A549 (cell line): ENCODE measurements around the gene DHX32.

ENCODE experiments used
- CBX8 ChIP-seq: fragments of 200-600 bp; sonication (generic); IDR thresholded peaks from 2 replicates; pipeline ENCODE4 v1.6.1; 2016
- CEBPB ChIP-seq, 2 experiments: fragments of >200 bp in 1 of 2; sonication (Bioruptor Twin) in 1 of 2; formaldehyde crosslinking in 1 of 2; IDR thresholded peaks; 2 replicates each; pipeline ENCODE4 v1.6.1; 2012 to 2016
- EP300 ChIP-seq, 2 experiments: fragments of >200 bp; sonication (Bioruptor Twin); formaldehyde crosslinking; IDR thresholded peaks; 2 replicates in 1 of 2; 3 replicates in 1 of 2; pipeline ENCODE4 v1.6.1; 2016 to 2017
- KDM1A ChIP-seq: fragments of 200-600 bp; sonication (generic); IDR thresholded peaks from 2 replicates; pipeline ENCODE4 v1.6.1; 2016; ENCODE audit warnings: low read depth, mild to moderate bottlenecking
- POLR2A ChIP-seq: IDR thresholded peaks from 2 replicates; pipeline ENCODE4 v1.6.1; 2012; ENCODE audit warnings: mild to moderate bottlenecking, low read length
- SMC3 ChIP-seq: fragments of >200 bp; sonication (Bioruptor Twin); formaldehyde crosslinking; IDR thresholded peaks from 3 replicates; pipeline ENCODE4 v1.6.1; 2018; ENCODE audit warnings: inconsistent platforms
- ZFP36 ChIP-seq: fragments of 450-650 bp; IDR thresholded peaks from 2 replicates; pipeline ENCODE4 v1.6.1; 2014; ENCODE audit warnings: borderline replicate concordance; ENCODE audit not compliant: partially characterized antibody
- TF ChIP-seq, protein P1 (sequence below): fragments of >200 bp; sonication (Bioruptor Twin); formaldehyde crosslinking; IDR thresholded peaks from 3 replicates; pipeline ENCODE4 v1.5.1; 2016
- TF ChIP-seq, protein P2 (sequence below): fragments of 200-600 bp; sonication (generic); IDR thresholded peaks from 2 replicates; pipeline ENCODE4 v1.6.1; 2016; ENCODE audit warnings: antibody characterized with exemption, mild to moderate bottlenecking, moderate library complexity

- TF ChIP-seq, protein P1, sequence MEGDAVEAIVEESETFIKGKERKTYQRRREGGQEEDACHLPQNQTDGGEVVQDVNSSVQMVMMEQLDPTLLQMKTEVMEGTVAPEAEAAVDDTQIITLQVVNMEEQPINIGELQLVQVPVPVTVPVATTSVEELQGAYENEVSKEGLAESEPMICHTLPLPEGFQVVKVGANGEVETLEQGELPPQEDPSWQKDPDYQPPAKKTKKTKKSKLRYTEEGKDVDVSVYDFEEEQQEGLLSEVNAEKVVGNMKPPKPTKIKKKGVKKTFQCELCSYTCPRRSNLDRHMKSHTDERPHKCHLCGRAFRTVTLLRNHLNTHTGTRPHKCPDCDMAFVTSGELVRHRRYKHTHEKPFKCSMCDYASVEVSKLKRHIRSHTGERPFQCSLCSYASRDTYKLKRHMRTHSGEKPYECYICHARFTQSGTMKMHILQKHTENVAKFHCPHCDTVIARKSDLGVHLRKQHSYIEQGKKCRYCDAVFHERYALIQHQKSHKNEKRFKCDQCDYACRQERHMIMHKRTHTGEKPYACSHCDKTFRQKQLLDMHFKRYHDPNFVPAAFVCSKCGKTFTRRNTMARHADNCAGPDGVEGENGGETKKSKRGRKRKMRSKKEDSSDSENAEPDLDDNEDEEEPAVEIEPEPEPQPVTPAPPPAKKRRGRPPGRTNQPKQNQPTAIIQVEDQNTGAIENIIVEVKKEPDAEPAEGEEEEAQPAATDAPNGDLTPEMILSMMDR, result no peak
- no peak for TF ChIP-seq EP300 (IDR thresholded peaks at IDR 0.05)
- TF ChIP-seq CBX8, result no peak
- TF ChIP-seq KDM1A, result no peak
- TF ChIP-seq ZFP36, result no peak
- peak in 1 of 2 experiments; percentile 67; a peak in 2 of 4 replicates for TF ChIP-seq CEBPB (IDR thresholded peaks at IDR 0.05)
- no peak for TF ChIP-seq SMC3
- TF ChIP-seq POLR2A, result no peak
- TF ChIP-seq, protein P2, sequence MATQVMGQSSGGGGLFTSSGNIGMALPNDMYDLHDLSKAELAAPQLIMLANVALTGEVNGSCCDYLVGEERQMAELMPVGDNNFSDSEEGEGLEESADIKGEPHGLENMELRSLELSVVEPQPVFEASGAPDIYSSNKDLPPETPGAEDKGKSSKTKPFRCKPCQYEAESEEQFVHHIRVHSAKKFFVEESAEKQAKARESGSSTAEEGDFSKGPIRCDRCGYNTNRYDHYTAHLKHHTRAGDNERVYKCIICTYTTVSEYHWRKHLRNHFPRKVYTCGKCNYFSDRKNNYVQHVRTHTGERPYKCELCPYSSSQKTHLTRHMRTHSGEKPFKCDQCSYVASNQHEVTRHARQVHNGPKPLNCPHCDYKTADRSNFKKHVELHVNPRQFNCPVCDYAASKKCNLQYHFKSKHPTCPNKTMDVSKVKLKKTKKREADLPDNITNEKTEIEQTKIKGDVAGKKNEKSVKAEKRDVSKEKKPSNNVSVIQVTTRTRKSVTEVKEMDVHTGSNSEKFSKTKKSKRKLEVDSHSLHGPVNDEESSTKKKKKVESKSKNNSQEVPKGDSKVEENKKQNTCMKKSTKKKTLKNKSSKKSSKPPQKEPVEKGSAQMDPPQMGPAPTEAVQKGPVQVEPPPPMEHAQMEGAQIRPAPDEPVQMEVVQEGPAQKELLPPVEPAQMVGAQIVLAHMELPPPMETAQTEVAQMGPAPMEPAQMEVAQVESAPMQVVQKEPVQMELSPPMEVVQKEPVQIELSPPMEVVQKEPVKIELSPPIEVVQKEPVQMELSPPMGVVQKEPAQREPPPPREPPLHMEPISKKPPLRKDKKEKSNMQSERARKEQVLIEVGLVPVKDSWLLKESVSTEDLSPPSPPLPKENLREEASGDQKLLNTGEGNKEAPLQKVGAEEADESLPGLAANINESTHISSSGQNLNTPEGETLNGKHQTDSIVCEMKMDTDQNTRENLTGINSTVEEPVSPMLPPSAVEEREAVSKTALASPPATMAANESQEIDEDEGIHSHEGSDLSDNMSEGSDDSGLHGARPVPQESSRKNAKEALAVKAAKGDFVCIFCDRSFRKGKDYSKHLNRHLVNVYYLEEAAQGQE, result no peak
Measured at GRCh38 chr10:125878957-125879835, 1.9 kb downstream of the DHX32 start.
